ENCODE results near the gene ZNF317. TPM values are rescaled to one million over a fixed set of nuclear protein-coding genes. Genes with fewer than 3 reads are reported as not detected.
A peak's percentile ranks its signal among the peaks of the same experiment; 100 is the strongest.

ZNF317 gene
- total RNA-seq: 11.6 and 28.3 TPM in 2 replicates

- peak; percentile 84 for DNase-seq (ENCODE audit: low read depth)
Measured at GRCh38 chr19:9140159-9140874, at the start of gene ZNF317. ZNF317 (plus strand) TSS chr19:9140397; CDS start chr19:9156017, 15,620 bp downstream.

GRCh38 chr19:9107375-9107774 is 32.8 kb upstream of the ZNF317 start, which contains the start of gene OR7G2:
OR7G2 (minus strand) TSS chr19:9107475; CDS start chr19:9103243, 4,232 bp downstream.
- no peak for DNase-seq (ENCODE audit: low read depth)

GRCh38 chr19:9109959-9110358 is 30.2 kb upstream of the ZNF317 start:
- DNase-seq (ENCODE audit: low read depth): no peak

GRCh38 chr19:9115307-9115813 is 24.8 kb upstream of the ZNF317 start, which contains the start of gene OR7G1:
OR7G1 (minus strand) TSS chr19:9115763; CDS start chr19:9115763, 0 bp downstream.
- no peak for DNase-seq (ENCODE audit: low read depth)

- no peak for DNase-seq (ENCODE audit: low read depth)
Measured at GRCh38 chr19:9116547-9116946, 23.6 kb upstream of the ZNF317 start.

DNA sequence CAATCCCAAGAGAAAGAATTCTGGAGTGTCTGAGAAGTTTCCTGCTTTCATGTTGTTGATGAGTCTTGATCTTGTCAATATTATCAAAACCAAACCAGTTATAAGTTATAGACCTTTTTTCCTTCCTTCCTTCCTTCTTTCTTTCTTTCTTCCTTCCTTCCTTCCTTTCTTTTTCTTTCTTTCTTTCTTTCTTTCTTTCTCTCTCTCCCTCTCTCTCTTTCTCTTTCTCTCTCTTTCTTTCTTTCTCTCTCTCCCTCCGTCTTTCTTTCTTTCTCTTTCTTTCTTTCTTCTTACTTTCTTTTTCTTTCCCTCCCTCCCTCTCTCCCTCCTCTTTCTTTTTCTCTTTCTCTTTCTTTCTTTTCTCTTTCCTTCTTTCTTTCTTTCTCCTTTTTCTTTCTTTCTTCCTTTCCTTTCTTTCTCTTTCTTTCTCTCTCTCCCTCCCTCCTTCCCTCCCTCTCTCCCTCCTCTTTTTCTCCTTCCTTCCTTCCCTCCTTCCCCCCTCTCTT is 13.2 kb upstream of the ZNF317 start, which contains the start of gene OR7G3:
TSS of gene OR7G3 (minus strand) at position 51 of the 506 bp plus-strand sequence. CDS start at position 51, 0 bp downstream.
- DNase-seq (ENCODE audit: low read depth): no peak

DNA sequence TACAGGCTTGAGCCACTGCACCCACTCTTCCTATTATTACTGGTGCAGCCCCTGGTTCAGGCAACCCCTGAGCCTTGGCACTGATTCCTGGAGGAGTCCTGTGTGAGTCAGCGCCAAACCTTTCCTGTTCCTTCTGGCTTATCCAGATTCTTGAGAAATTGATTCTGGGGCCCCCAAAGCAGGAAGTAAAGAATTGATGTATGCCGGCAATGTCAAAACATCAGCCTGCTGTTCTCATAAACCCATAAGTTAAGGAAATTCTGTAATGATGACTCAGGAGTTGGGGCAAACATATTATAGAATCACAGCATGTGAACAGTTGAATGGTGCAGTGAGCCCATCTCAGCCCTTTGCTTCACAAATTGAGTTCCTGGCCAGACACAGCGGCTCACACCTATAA is 12.0 kb upstream of the ZNF317 start:
- no peak for DNase-seq (ENCODE audit: low read depth)

GRCh38 chr19:9130965-9131364 is 9.2 kb upstream of the ZNF317 start:
- DNase-seq (ENCODE audit: low read depth): no peak

DNA sequence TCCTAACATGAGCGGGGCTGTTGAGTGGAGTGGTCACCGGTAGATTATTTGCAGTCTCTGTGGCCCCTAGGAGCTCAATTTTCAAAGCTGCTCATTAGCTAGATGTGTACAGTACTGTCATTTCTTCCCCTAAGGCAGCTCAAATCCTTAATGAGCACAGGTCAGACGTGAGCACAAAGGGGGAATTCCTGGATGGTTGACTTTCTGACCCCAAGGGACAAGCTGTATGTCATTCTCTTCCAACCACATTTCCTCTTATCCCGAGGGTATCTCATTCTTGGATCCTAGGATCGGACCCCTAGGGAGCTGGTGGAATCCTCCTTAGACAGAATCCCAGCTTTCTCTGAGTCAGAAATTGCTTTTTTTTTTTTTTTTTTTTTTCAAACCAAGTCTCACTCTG is 7.8 kb upstream of the ZNF317 start:
- no peak for DNase-seq (ENCODE audit: low read depth)

GRCh38 chr19:9139609-9140158 is 513 bp upstream of the ZNF317 start:
- no peak for DNase-seq (ENCODE audit: low read depth)

DNA sequence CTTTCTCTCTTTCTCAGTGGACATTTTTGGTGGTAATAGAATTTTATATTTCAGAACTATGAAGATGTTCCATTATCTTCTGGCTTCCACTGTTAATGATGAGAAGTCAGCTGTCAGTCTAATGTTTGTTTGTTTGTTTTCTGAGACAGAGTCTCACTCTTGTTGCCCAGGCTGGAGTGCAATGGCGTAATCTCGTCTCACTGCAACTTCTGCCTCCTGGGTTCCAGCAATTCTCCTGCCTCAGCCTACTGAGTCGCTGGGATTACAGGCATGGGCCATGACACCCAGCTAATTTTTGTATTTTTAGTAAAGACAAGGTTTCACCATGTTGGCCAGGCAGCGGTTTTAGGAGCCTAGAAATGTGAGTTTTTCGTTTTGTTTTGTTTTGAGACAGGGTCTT is 4.7 kb downstream of the ZNF317 start:
- peak; percentile 4 for DNase-seq (ENCODE audit: low read depth)

DNA sequence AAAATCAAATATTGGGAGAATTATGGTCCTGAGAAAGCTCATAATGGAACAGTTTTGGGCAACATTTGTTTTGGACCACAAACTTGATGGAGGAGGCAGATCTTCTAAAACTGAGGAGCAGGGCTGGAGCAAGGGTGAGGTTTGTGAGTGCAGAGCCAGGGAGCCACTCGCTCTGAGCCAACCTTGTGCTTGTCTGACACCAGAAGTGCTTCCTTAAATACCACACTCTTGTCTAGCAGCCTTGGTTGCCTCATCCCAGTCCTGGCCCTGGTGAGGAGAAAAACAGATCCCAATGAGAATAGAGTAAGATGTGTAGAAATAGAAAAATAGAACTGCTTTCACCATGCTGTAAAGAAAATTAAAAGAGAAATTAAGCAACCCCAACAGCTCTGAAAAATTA is 6.7 kb downstream of the ZNF317 start:
- no peak for DNase-seq (ENCODE audit: low read depth)

DNA sequence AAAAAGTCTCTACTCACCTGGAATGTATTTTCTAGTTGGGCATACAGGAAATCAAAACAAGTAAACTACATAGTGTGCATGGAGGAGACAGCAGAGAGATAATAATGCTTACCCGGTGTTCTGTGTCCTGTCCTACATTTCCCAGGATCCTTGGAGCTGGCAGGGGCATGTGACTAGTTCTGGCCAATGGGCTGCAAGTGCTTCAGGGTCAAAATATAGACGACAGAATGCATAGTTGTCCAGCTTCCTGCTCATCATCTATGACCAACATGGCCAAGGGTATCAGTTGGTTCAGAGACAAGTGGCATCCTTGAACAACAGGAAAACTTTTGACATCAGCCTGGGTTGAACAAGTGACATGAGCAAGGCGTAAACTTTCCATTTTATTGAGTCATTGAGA is 8.5 kb downstream of the ZNF317 start:
- no peak for DNase-seq (ENCODE audit: low read depth)

DNA sequence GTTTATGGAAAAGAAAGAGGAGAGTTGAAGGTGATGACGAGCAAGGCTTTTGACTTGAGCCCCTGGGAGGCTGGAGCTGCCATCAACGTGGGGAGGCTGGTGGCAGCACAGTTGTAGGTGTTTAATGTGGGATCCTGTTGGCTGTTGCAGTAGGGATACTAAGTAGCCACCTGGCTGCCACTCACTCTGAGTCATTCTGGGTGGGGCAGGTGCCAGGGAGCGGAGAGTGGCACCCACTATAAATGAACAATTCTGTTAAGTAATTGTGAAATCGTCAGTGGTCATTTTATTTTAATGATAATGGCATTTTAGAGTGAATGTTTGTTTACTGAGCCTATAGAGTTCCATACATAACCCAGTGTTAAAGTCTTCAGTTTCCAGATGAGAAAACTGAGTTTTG is 9.8 kb downstream of the ZNF317 start:
- no peak for DNase-seq (ENCODE audit: low read depth)

DNA sequence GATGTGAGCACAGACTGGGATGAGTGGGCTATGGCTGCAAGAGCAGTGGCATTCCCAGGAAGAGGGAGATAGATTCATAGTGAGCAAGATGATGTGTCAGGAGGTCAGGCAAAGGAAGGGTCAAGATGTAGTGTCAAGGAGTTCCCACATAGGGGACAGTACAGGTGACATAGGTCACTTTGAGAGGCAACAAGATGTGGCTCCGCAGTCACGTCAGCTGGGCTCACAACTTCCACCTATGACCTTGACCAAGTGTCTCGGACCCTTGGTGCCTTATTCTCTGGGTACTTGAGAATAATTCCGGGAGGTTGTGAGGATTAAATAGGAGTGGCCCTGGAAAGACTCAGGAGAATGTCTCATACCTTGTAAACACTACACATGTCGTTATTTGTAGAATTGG is 10.5 kb downstream of the ZNF317 start:
- DNase-seq (ENCODE audit: low read depth): no peak

- DNase-seq (ENCODE audit: low read depth): no peak
Measured at GRCh38 chr19:9151367-9151766, 11.2 kb downstream of the ZNF317 start.

GRCh38 chr19:9155591-9155990 is 15.4 kb downstream of the ZNF317 start:
- no peak for DNase-seq (ENCODE audit: low read depth)

GRCh38 chr19:9156304-9156703 is 16.1 kb downstream of the ZNF317 start:
- DNase-seq (ENCODE audit: low read depth): no peak

GRCh38 chr19:9159891-9160290 is 19.7 kb downstream of the ZNF317 start:
- DNase-seq (ENCODE audit: low read depth): no peak

DNA sequence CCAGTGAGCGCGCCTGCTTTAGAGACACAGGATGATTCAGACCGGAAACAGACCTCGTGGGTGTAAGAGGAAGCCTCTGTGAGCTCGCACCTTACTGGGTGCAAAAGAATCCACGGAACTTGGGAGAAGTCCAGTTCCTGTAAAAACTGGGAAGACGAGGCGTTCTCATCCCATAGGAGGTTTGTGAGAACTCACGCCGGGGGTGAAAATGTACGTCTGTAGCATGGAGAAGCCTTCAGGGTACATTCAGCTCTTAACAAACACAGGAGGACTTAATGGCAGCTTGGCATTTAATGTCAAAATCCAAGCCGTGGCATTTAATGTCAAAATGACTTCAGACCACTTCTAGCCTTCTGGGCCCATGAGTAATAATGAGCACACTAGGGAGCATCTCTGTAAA is 21.2 kb downstream of the ZNF317 start:
- DNase-seq (ENCODE audit: low read depth): no peak

DNA sequence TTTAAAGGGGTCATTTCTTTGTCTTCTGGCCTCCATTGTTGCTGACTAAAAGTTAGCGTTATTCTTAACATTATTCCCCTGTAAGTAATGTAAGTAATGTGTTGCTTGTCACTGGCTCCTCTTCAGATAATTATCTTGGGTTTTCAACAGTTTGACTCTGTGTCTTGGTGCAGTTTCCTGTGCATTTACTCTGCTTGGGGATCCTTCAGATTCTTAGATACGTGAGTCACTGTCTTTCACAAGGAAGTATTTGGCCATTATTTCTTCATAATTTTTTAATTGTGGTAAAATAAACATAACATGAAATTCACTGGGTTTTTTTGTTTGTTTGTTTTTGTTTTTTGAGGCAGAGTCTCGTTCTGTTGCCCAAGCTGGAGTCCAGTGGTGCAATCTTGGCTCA is 25.1 kb downstream of the ZNF317 start:
- DNase-seq (ENCODE audit: low read depth): peak; percentile 2

GRCh38 chr19:9166846-9167245 is 26.6 kb downstream of the ZNF317 start:
- DNase-seq (ENCODE audit: low read depth): no peak

GRCh38 chr19:9171393-9171991 is 31.3 kb downstream of the ZNF317 start:
- no peak for DNase-seq (ENCODE audit: low read depth)

All from renal cortical epithelial cell (primary cell).